Fibroblast of skin of abdomen (primary cell): ENCODE data around the gene DGUOK.
"Not testable (repeated sequence)": the region's sequence is repeated elsewhere in the genome, so short reads cannot be mapped to it uniquely, and the experiment has no call there.

Source experiments
- DNase-seq: peaks from one replicate; pipeline ENCODE4 v3.0.0-alpha.2; 2013

DGUOK gene

DNA sequence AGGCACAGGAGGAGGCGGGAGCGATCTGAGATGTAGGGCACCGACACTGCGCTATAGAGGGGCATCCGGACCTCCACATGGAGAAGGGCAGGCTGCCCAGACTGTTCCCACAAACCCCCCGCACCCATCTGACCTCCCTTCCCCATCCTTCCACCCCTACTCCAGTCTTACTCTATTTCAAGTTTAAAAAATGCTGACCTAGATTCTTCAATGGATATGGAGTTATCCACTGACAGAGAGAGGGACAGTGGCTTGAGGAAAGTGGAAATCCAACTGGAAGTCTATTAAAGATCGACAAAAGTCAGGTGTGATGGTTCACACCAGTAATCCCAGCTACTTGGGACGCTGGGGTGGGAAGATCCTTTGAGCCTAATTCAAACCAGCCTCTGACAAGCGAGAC lies 5.1 kb upstream of the DGUOK start:
- DNase-seq = no peak

DNA sequence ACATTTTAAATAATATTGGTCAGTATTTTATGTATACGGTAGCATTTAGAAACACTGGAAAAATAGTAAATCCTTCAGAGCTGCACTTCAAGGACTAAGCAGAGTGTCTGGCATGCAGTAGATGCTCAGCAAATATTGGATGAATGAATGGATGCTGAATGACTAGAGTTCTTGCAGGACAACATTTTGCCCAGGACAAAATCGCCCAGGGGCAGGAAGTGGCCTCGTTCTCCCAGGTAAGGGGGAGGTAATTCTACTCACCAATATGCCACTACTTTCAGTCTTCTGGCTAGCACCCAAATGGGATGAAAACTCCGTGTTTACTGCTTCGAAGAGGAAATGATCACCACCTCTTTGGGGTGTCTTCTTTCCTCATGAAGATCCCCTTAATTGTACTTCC lies 4.0 kb upstream of the DGUOK start:
- DNase-seq = no peak

DNA sequence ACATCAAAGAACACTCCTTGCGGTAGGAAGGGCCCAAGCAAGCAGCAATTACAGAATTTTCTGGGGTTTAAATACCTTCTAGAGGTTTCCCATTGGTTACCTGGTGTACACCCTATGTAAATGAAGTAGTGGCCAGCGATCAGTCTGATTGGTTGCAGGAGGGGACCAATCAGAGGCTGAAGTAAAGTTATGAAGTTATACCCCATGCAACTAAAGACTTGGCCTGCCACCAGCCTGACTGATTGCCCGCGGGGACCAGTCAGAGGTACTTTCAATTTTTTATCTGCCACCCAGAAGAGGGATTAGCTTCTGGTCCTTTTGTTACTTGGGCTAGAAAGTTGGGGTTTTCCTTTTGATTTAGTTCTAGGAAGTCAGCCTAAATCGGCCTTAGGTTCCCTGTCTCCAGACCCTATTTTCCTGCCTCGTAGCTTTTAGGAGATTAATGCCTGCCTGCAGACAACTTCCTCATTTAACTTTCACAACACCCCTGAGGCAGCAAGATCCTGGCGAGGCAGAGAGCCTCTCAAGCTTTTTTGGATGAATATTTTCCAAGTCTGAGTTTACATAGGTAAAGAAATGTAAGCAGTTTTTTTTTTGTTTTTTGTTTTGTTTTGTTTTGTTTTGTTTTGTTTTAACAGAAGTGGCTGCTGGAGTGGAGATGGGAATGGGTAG lies 1.5 kb upstream of the DGUOK start:
- no peak for DNase-seq

DNA sequence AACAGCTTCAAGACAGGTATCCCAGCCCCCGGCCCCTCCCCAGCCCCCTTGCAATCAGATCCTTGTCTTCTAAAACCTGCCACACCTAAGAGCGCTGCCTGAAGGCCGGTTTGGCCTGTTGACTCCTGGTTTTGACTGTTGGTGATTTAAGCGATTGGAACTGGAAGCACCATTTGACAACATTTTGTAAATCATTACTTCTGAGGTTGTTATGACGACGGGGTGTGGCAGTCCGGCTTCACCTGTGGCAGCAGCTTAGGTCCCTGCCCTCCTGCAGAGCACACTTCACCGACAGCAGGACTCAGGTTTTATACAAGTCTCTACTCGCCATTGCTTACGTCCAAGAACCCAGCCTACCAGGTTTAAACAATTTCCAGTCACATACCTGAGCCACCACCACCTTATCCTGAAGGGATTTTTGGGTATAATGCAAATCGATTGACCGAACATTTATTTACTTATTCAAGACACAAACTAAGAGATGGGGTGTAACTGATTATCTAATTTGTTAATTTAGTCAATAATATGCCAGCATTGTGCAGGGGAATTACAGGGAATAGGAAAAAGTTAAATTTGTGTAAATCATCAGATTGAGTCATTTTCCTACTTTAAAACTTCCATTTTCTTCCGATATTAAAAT lies 707 bp upstream of the DGUOK start:
- DNase-seq = no peak

DNA sequence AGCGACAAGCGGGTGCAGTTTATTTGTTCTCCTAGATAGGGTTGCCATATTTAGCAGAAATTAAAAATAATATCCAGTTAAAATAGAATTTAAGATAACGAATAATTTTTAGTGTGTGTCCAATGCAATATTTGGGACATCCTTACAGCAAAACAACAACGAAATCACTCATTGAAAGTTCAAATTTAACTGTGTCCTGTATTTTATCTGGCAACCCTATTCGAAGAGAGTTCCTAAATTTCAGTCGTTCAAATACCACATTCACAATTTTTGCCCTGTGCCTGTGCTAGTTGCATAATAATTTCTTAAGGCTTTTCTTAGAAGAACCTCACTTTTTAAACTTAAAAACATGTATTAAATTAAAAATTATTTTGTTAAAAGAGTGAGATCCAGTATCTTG lies 664 bp downstream of the DGUOK start:
- no peak for DNase-seq

DNA sequence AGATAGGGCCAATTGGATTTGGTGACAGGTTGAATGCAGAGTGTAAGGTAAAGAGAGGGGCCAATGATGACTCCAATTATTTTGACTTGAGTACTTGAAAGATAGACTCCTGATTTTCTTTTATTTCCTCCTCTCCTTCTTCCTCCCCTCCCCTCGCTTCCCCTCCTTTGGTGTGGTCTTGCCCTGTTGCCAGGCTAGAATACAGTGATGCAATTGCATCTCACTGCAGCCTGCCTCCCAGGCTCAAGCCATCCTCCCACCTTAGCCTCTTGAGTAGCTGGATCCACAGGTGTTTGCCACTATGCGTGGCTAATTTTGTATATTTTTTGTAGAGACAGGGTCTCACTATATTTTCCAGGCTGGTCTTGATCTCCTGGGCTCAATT lies 2.3 kb downstream of the DGUOK start:
- no peak for DNase-seq

DNA sequence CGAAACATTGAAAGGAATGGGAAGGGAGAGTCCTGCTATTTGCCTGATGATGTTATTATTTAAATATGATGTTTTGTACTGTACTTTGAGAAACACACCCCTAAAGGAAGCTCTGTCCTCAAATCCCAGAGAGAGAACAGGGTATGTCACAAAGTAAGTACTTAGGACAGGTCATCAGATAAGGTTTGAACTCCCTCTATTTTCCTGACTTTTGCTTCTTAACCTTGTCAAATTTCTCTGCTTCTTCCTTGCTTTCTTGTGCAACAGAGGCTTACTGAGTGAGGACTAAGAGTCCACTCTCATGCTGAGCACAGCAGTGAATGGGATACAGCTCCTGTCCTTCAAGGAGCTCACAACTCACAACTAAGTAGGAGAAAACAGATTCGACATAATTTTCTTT lies 3.7 kb downstream of the DGUOK start:
- DNase-seq = no peak

DNA sequence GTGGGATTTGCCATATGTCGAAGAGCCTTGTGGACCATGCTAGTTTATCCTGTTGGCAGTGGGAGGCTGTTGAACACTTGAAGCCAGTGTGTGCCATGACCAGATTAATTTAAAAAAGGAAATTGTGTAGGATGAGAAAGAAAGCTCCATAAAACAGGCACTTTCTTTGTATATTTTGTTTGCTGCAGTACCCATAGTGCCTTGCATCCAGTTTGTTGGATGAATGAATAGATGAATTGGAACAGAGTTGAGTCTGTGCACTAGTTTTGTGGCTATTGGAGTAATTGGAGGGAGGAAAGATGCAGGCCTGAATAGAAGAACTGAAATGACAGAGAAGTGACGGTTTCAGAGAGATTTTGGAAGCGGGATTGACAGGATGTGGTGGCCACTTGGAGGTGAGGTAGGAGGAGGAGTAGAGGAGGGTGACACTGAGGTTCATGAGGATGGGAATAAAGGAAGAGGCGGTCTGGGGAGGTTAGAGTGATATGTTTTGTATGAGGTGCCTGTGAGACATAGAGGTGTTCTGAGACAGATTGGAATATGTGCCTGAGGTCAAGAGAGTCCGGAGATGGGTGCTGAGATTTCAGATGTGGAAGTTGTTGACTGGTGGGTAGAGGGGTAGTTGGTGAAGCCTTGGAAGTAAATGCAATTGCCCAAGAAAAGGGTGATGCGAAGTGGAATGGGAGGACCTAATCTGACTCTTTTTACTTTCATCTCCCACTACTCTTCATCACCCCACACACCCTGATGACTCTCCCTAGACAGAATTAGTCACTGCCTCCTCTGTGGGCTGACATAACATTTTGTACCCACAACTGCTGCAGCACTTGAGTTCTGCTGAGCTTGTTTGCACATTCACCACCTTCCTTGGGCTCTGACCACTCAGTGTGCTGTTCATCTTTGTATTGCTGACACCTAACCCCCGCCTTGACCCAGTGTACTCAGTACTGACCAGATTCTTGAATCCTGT lies 5.1 kb downstream of the DGUOK start:
- DNase-seq = peak; percentile 23

DNA sequence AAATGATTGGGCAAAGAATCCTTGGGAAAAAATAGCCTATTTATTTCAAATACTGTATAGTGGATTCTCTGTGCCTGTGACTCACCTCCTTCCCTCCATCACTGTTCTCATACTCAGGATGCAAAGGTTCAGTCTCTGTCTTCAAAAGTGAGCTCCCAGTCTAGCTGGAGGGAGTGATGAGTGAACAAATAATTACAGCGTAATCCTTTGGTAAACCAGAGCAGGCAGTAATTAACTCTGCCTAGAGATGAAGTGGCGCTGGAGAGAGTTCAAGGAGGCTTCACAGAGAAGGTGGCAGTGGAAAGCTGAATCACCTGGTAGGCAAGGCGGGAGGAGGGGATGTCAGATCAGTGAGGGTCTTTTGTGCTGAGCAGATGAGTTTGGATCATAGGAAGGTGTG lies 6.5 kb downstream of the DGUOK start:
- no peak for DNase-seq

DNA sequence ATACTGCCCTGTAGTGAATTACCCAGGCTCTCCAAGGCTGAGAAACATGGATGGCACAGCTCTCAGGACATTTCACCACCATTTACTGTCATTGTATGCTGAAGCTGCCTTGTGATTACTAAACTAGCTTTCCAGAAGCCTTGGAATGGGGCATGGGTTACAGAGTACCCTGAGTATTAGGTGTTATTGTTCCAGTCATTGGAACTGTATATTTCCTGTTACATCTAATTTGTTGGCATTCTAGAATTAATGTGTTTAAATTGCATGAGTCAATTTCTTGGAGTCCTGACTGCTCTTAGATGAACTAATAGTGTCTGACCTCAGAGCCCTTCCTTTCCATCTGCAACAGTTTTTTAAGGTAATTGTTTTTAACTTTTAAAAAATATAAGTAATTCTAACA lies 9.0 kb downstream of the DGUOK start:
- no peak for DNase-seq

DNA sequence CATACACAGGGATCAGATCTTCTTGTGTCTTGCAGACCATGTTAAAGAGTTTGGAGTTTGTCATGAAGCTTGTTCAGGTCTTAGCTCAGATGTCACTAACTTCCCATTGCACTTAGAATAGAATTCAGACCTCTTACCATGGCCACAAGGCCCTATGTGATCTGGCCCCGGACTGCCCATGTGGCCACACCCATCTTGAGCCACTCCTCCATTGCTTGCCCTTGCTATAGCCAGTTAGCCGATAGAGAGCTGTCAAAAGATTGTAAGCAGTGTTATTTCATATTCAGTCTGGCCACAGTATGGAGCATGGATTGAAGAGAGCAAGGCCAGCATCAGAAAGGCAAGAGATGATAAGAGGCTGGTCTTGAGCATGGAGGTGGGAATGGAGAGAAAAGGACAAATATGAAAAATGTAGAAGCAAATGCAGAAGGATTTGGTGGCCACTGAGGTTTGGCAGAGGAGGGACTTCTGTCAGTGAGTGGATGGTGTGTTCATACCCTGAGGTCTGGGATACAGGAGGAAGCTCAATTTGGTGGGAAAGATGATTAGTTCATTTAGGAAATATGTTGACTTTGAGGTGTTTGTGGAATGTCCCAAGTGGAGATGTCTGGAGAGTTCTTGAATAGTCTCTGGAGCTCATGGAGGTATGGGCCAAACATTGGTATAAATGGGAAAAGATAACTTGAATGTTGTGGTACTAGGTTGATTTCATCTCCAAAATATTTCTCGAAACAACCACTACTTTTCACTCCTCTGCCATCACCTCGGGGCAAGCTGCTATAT lies 10.6 kb downstream of the DGUOK start:
- no peak for DNase-seq

DNA sequence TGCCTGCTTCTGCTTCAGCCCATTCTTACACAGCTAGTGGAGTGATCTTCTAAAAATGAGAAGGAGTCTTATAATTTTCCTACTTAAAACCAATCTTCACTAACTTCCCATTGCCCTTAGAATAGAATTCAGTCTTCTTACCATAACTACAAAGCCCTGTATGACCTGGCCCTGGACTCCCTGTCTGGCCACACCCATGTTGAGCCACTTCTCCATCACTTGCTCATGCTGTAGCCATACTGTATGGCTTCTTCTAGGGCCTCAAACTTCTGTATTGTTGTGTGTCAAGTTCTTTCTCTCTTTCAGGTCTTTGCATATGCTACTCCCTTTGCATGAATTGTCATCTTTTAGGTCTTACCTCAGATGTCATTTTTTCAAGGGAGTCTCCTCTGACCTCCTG lies 11.2 kb downstream of the DGUOK start:
- DNase-seq = no peak

DNA sequence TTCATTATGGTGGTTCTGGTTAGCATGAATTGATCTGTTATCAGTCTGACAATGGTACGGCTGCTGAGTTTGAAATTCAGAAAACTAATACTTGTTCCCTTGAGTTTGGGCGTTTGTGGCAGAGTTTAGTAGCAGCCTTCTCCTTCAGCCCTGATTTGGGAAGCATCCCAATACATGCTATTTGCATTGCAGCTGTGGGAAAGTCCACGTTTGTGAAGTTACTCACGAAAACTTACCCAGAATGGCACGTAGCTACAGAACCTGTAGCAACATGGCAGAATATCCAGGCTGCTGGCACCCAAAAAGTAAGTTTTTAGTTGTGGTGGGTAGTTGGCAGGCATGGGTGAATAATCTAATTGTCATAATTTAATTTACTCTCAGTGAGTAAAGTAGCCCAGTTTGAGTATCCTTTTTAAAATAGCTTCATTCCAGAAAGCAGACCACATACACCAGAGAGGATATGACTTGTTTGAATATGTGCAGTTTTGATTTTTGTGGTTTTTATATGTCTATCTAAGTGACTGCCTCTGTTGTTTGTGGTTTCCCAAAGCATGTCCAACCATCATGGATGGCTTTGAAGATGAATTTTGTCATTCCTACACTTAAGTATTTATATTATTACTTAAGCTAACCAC lies 12.2 kb downstream of the DGUOK start:
- peak; percentile 84 for DNase-seq

DNA sequence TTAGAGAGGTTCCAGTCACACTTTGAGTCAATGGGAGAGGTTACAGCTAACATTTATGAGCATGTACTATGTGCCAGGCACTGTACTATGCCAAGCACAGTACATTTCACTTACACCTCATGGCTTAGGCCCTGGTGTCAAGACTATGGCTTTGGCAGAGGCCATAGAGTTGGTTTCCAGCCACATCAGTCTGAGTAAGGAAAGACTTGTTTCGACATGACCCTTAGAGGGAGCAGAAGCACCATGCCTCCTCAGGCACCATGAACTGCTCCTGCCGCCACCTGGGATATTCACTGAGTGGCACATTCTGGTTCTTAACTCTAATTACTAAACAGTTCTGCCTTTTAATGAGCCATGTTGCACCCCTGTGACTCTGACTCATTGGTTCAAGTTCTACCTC lies 12.7 kb downstream of the DGUOK start:
- peak; percentile 39 for DNase-seq

DNA sequence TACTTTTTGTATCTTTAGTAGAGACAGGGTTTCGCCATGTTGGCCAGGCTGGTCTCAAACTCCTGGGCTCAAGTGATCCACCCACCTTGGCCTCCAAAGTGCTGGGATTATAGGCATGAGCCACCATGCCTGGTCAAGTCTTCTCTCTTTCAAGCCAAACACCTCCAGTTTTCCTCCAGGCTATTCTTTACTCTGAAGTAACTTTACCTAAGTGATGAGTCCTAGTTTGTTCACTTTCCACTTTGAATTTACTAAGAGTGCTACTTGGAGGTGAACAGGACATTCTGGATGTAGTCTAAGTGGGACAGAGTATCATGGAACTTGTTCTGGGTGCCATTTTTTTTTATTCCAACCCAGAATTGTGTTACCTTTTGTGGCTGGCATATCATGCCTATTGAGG lies 13.4 kb downstream of the DGUOK start:
- DNase-seq = not testable (repeated sequence)

DNA sequence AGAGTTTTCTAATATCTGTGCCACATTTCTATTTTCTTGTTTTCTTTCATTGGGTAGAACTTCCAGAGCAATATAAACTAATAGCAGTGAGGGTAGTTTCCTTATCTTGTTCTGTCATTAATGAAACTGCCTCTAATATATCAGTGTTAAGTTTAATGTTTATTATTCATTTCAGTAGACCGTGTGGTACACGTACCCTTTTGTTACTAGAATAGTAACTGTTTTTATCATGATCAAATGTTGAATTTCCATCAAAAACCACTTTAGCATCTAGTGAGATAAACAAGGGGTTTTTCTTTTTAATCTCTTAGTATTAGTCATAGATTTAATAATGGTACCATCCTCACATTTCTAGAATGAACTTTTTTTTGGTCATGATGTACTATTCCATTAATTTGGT lies 16.0 kb downstream of the DGUOK start:
- no peak for DNase-seq

DNA sequence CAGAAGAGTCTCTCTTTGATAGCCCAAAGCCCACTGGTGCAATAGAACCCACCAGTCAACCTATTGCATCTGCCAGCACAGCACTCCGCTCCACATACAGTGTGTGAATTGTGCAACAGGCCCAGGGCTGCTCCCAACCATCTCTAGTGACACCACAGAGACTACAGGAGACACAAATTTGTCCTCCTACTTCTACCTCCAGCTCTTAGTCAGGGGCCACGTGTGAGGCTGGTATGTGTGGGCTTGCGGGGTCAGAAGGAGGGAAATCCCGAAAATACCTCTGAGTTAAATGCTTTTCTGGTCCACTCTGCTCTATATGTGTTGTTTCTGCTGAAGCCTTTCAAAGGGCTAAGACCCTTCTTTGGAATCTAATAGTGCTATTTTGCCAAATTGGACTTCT lies 18.0 kb downstream of the DGUOK start:
- DNase-seq = no peak

DNA sequence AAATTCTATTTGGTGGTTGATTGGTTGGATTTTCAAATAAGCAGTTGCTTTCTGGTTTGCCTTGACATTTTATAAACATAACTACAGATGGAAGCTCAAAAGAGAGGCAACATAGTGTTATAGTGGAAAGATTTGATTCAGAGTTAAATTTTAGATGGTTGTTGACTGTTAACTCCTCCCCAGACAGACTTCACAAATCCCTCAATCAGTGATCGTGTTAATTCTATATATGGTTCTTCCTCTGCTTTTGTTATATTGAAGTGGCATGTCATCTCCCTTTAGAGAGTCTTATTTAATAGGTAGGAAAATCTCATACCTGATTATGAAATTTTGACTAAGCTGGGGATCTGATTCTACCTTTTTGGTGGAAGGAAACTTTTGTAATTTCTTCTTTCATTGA lies 19.5 kb downstream of the DGUOK start:
- DNase-seq = no peak

DNA sequence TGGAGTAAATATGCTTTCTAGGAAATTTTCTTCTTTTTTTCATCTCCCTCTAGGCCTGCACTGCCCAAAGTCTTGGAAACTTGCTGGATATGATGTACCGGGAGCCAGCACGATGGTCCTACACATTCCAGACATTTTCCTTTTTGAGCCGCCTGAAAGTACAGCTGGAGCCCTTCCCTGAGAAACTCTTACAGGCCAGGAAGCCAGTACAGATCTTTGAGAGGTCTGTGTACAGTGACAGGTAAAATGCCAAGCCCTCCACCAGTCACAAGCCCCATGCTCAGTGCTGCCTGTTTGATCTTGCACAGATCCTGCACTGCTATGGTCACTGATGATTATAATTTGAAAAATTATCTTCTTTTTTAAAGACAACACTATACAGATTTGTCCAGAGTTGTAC lies 20.0 kb downstream of the DGUOK start:
- DNase-seq = no peak

DNA sequence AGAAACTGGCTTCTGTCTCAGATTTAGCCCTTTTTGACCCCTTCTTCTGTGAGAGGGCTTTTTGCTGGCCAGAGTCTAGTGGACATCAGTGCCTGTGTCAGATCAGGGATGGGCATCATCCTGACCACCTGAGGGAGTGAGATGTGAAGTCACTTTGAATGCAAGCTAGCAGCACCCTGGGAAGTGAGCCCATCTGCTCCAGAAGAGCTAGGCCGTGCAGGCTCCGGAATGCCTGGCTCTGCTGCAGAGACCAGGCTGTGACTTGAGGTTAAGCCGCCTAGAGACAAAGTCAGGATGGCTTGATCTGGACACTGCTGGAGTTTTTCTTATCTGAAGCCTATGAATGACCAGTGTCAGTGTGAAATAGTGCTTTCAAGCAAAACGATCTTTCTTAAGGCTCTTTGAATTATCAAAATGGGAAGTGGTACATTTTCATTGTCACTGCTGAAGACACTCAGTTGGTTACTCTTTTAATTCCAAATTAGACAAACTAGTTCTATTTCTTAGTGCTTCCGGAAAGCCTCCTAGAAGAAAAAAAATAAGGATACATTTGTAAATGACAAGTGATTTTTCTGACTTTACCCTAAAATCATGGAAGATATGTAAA lies 20.8 kb downstream of the DGUOK start:
- DNase-seq = no peak

DNA sequence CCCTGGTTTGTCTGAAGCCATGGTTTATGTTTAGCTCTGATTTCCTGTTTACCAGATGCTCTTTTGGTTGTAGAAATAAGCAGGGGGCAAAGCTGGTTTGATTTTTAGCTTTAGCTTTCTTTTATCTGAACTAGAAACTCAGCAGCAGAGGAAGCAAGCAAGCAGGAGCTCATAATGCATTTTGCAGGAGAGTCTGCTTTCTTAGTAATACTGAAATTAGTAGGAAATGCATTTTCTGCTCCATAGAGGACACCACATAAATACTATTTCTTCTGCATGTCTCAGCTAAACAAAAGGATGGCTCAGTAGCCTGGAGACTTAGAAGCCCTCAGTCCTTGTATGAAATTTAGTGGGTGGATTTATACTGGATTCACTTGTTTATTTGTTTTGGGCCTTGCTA lies 23.1 kb downstream of the DGUOK start:
- no peak for DNase-seq
